Gastrocnemius medialis (tissue), 4 donors: ENCODE measurements around the gene C13orf46.

Experiments
- CTCF ChIP-seq, 5 experiments: fragments of 450-650 bp in 3 of 5; fragments of 200-600 bp in 2 of 5; sonication (generic) in 2 of 5; IDR thresholded peaks in 4 of 5; conservative IDR thresholded peaks in 1 of 5; 1 replicate in 4 of 5; 2 replicates in 1 of 5; pipeline ENCODE4 v1.5.1; 2016 to 2019; ENCODE audit warnings: antibody characterized with exemption in 5 of 5, mild to moderate bottlenecking in 3 of 5, moderate library complexity in 3 of 5
- POLR2A ChIP-seq, 2 donors: fragments of 450-650 bp; IDR thresholded peaks; one replicate each; pipeline ENCODE4 v1.6.1; 2017; ENCODE audit warnings: antibody characterized with exemption in 2 of 2, mild to moderate bottlenecking in 2 of 2, moderate library complexity in 2 of 2

DNA sequence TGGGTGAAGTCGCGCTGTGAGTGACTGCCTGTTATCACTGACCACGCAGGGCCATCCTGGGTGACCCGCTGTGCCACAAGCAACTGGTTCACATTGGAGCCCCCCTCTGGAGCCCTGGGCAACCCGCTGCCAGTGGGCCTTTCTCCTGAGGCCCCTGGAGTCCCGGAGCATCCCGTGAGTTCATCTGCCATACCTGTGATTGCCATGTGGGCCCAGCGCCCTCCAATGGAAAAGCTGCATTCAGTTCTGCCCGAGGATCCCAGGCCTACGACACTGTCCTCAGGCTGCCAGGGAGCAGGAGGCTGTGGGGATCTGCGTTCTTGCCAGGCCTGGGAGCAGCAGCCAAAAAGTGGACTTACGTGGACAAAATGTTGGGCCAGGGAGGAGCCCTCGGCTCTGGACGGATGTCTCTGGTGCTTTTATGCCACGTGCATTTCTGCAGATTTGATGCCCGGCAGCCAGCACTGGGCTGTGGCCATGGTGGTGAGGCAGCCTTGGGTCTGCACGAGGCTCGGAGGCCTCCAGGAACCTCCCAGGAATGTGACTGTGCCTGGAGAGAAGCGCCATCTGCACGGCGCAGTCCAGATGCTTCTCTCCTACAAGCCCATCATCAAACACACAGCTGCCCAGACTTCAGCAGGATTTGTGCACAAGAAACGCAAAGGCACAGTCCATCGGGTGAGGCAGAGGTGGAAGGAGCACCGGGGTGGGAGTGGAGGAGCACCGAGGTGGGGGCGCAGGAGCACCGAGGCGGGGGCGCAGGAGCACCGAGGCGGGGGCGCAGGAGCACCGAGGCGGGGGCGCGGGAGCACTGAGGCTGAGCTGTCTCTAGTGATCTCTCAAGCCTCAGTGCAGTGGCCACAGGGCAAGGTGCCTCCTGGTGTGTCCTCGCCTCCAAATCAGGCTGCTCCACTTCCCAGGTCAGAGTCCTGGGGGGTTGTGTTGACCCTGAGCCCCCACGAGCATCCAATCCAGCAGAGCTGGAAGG lies 44.0 kb downstream of the C13orf46 start:
- TF ChIP-seq POLR2A (IDR thresholded peaks at IDR 0.05) = no peak
- no peak for TF ChIP-seq CTCF (IDR thresholded peaks at IDR 0.05 in 4 of 5, conservative IDR thresholded peaks at IDR 0.05 in 1 of 5)
